Ishikawa (cell line): ENCODE measurements around the gene ASZ1.
A peak's percentile ranks its signal among the peaks of the same experiment; 100 is the strongest.

Experiments
- CEBPB ChIP-seq: IDR thresholded peaks from 2 replicates; pipeline ENCODE4 v1.6.1; 2012
- CREB1 ChIP-seq: IDR thresholded peaks from 2 replicates; pipeline ENCODE4 v1.6.1; 2012; ENCODE audit warnings: low read depth
- EGR1 ChIP-seq: IDR thresholded peaks from 2 replicates; pipeline ENCODE4 v1.6.1; 2012
- EP300 ChIP-seq: IDR thresholded peaks from 2 replicates; pipeline ENCODE4 v1.6.1; 2012; ENCODE audit warnings: borderline replicate concordance
- FOXM1 ChIP-seq: IDR thresholded peaks from 2 replicates; pipeline ENCODE4 v1.6.1; 2012; ENCODE audit warnings: low read depth, borderline replicate concordance
- NFIC ChIP-seq: IDR thresholded peaks from 2 replicates; pipeline ENCODE4 v1.6.1; 2012
- RAD21 ChIP-seq: IDR thresholded peaks from 2 replicates; pipeline ENCODE4 v1.6.1; 2012; ENCODE audit warnings: low read depth
- TAF1 ChIP-seq: IDR thresholded peaks from 2 replicates; pipeline ENCODE4 v1.6.1; 2012; ENCODE audit warnings: low read depth, mild to moderate bottlenecking
- TCF12 ChIP-seq: IDR thresholded peaks from 2 replicates; pipeline ENCODE4 v1.6.1; 2012; ENCODE audit warnings: low read depth
- TEAD4 ChIP-seq: IDR thresholded peaks from 2 replicates; pipeline ENCODE4 v1.6.1; 2012
- YY1 ChIP-seq: IDR thresholded peaks from 2 replicates; pipeline ENCODE4 v1.6.1; 2012; ENCODE audit warnings: low read depth
- ZBTB7A ChIP-seq: IDR thresholded peaks from 2 replicates; pipeline ENCODE4 v1.6.1; 2012; ENCODE audit warnings: low read depth
- TF ChIP-seq, protein P1 (sequence below): IDR thresholded peaks from 2 replicates; pipeline ENCODE4 v1.6.1; 2012
- TF ChIP-seq, protein P2 (sequence below): IDR thresholded peaks from 2 replicates; pipeline ENCODE4 v1.6.1; 2012; ENCODE audit warnings: low read depth, mild to moderate bottlenecking
- TF ChIP-seq, protein P3 (sequence below): IDR thresholded peaks from 2 replicates; pipeline ENCODE4 v1.6.1; 2012

Gene ASZ1

DNA sequence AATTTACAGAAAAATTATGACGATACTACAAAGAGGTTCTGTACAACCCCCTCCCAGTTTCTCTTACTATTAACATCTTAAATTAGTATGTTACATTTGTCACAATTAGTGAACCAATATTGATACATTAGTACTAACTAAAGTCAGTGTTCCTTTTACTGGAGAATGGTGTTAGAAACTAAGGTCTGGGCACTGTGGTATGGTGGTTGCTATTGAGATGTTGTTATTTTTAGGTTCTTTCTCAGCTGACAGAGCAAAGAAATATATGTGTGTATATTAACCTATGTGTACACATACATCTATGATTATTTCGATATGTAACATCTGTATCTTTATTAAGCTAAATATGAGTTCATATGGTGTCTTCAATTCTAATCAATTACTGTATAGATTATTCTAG lies 40.9 kb upstream of the ASZ1 start:
- TF ChIP-seq NFIC (no peak), YY1 (no peak), TAF1 (no peak), ZBTB7A (no peak), TCF12 (no peak), EP300 (no peak), FOXM1 (no peak)
- TF ChIP-seq, protein P1, sequence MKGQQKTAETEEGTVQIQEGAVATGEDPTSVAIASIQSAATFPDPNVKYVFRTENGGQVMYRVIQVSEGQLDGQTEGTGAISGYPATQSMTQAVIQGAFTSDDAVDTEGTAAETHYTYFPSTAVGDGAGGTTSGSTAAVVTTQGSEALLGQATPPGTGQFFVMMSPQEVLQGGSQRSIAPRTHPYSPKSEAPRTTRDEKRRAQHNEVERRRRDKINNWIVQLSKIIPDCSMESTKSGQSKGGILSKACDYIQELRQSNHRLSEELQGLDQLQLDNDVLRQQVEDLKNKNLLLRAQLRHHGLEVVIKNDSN, result no peak

DNA sequence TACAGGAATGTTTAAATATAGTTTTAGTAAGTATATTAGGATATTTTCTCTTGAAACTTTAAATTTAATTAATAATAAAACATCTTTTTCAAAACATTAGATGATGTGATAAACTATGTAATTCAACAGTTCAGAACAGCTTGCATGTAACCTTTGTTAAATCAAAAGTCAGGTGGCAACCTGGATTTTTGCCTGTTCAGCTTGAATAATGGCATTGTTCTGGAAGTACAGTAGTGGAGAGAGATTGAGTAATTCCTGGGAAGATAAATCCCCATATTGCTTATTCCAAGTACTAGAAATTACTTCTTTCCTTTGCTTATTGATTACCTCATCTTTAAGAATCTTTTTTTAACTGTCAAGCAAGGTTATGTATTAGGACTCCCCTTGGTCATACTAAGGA lies 32.4 kb upstream of the ASZ1 start:
- no peak for TF ChIP-seq NFIC
- TF ChIP-seq, protein P2, sequence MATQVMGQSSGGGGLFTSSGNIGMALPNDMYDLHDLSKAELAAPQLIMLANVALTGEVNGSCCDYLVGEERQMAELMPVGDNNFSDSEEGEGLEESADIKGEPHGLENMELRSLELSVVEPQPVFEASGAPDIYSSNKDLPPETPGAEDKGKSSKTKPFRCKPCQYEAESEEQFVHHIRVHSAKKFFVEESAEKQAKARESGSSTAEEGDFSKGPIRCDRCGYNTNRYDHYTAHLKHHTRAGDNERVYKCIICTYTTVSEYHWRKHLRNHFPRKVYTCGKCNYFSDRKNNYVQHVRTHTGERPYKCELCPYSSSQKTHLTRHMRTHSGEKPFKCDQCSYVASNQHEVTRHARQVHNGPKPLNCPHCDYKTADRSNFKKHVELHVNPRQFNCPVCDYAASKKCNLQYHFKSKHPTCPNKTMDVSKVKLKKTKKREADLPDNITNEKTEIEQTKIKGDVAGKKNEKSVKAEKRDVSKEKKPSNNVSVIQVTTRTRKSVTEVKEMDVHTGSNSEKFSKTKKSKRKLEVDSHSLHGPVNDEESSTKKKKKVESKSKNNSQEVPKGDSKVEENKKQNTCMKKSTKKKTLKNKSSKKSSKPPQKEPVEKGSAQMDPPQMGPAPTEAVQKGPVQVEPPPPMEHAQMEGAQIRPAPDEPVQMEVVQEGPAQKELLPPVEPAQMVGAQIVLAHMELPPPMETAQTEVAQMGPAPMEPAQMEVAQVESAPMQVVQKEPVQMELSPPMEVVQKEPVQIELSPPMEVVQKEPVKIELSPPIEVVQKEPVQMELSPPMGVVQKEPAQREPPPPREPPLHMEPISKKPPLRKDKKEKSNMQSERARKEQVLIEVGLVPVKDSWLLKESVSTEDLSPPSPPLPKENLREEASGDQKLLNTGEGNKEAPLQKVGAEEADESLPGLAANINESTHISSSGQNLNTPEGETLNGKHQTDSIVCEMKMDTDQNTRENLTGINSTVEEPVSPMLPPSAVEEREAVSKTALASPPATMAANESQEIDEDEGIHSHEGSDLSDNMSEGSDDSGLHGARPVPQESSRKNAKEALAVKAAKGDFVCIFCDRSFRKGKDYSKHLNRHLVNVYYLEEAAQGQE, result no peak
- TF ChIP-seq CEBPB, result no peak
- no peak for TF ChIP-seq FOXM1
- no peak for TF ChIP-seq EGR1
- no peak for TF ChIP-seq TCF12
- no peak for TF ChIP-seq TAF1

DNA sequence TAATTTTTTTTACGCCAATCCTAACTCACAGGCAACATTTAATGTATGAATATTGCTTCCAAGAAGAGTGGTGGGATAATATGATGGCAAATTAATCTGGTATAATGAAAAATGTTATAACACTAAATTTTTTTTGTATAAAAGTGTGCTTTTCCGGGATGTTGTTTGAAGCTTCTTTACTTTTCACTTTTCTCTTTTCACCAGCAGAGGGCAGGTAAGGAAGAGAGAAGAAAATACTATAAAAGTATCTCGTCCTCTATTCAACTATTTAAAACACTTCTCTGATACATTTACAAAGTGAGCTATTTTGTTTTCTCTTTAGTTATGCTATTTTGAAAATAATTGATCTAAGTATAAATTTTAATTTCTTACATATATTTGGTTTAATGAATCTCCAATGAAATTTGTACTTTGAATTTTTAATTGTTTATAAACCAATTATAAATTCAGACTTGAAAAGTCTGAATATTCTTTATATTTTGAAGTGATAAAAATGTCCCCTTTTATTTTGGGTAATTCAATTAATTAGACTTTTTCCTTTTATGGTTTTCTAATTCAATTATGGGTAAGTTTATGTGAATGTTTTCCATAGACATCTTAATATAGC lies 31.8 kb upstream of the ASZ1 start:
- TF ChIP-seq RAD21, result peak; percentile 48
- no peak for TF ChIP-seq EP300
- TF ChIP-seq, protein P3, sequence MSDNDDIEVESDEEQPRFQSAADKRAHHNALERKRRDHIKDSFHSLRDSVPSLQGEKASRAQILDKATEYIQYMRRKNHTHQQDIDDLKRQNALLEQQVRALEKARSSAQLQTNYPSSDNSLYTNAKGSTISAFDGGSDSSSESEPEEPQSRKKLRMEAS, result no peak

DNA sequence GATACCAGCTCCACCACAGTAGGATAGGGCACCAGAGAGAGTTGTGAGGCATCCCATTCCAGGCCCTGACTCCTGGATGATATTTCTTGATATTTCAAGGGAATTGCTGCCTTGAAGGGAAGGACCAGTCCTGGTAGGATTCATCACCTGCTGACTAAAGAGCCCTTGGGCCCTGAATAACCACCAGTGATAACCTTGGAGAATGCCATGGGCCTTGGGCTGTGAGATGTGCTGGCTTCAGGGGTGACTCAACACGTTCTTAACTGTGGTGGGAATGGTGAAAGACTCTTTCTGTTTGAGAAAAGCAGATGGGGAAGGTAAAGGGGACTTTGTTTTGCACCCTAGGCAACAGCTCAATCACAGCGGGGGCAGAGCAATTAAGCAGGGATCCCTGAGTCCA lies 21.4 kb upstream of the ASZ1 start:
- TF ChIP-seq, protein P1, result no peak

DNA sequence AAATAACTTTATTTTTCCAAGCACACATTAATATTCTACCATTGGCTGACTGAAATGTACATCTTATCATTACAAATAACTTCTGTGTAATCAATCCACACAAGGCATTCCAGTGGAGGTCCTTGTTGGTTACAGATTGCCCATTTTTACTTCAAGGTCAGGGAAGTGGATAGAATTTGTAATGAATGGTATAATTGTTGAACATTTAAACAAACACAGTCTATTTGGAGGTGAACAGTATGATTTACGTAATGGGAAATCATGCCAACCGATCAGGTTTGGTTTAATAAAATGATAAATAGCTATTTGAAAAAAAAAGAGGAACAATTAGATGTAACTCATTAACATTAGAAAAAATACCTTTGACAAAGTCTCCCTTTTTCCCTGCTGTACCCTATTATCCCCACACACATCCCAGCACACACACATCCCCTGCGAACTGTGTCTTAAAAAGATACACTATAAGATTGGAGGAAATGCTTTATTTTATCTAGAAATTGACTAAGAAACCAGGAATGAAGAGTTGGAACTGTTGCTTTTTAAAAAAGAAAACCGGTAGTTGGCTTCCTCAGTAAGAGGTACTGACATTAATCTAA lies 19.0 kb upstream of the ASZ1 start:
- no peak for TF ChIP-seq RAD21
- TF ChIP-seq TAF1, result no peak

DNA sequence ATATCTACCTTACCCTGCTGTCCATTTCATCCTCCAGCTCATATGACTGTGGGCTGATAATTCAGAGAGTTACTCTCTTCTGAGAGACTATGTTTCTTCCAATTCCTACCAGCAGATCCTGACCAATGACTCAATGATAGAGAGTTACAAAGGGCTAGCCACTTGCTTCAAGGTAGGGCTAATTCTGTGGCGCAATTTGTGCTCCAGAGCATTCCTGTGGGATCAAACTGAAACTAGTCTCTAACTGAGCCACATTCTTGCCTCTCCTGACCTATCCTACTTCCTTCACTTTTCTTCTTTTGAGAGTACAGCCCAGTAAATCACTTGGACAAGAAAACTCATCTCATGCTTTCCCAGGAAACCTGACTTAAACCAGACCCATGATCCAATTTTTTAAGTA lies 17.9 kb upstream of the ASZ1 start:
- TF ChIP-seq ZBTB7A (no peak), TCF12 (no peak), NFIC (no peak), TEAD4 (no peak), EP300 (no peak), EGR1 (no peak), RAD21 (no peak), TAF1 (no peak)
- TF ChIP-seq, protein P1, result no peak
- TF ChIP-seq, protein P3, result no peak

DNA sequence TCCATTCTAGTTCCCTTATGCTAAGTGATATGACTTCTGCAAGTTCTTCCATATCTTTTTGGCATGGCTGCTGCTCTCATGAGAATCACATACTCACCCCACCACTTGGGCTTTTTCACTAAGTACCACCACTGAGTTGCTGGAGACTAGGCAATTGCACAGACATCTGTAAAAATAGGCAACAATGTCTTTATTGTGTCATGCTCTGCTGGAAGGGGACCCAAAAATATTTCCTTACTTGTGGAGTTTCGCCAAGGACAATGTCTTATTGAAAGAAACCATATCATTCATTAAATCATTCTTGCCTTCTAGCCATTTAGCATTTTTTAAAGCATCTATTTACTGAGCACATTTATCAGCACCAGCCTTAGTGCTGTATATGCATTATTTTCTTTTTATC lies 17.4 kb upstream of the ASZ1 start:
- TF ChIP-seq YY1 (no peak), CREB1 (no peak), CEBPB (no peak), NFIC (no peak), EGR1 (no peak), TEAD4 (no peak), RAD21 (no peak), TAF1 (no peak), TCF12 (no peak)
- TF ChIP-seq, protein P3, result no peak

DNA sequence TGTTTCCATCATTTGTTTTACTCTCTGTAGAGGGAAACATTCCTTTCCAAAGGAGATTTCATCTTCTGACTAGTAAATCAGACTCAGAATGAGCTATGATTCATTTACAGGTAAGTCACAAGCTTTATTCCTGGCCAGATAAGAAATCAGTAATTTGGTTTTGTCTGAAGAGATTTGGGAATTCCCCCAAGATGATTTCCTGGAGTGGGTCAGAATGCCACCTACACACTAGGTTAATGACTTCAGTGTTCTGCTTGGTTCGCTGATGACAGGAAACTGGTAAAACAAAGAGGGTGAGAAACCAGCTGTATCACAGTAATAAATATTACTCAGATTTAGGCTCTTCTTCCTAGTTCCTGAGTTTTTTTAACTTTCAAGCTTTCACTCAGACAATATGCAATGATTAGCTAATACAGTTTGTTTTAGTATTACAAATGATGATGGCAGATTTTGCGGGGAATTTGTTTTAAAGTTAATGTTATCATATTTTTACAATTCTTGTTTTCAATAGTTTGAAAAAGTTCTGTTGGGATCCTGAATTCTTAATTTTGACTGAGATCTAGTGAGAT lies 8.3 kb upstream of the ASZ1 start:
- no peak for TF ChIP-seq ZBTB7A
- TF ChIP-seq FOXM1, result no peak
- no peak for TF ChIP-seq YY1
- no peak for TF ChIP-seq TCF12
- TF ChIP-seq, protein P3, result no peak
- TF ChIP-seq, protein P2, result no peak
- no peak for TF ChIP-seq RAD21
- no peak for TF ChIP-seq CREB1
- TF ChIP-seq, protein P1, result no peak
- no peak for TF ChIP-seq EGR1
- no peak for TF ChIP-seq TAF1
- TF ChIP-seq NFIC, result no peak
- TF ChIP-seq CEBPB, result no peak
- TF ChIP-seq EP300, result no peak
